Measurements from ENCODE around the gene DIAPH1.

Gene DIAPH1

GRCh38 chr5:141560151-141560550 lies 58.6 kb downstream of the DIAPH1 start:
- DNase-seq: peak; percentile 29

GRCh38 chr5:141559461-141559860 lies 59.3 kb downstream of the DIAPH1 start:
- DNase-seq: peak; percentile 42

GRCh38 chr5:141558150-141558549 lies 60.6 kb downstream of the DIAPH1 start:
- DNase-seq: no peak

- peak; percentile 99 for DNase-seq
These were observed 61.1 kb downstream of the DIAPH1 start for GRCh38 chr5:141557681-141558136.

- no peak for DNase-seq
These were observed 70.9 kb downstream of the DIAPH1 start for GRCh38 chr5:141547921-141548320.

- DNase-seq: no peak
These were observed 71.3 kb downstream of the DIAPH1 start for GRCh38 chr5:141547488-141547887.

GRCh38 chr5:141543053-141543452 lies 75.7 kb downstream of the DIAPH1 start:
- DNase-seq: no peak

- no peak for DNase-seq
These were observed 84.1 kb downstream of the DIAPH1 start for GRCh38 chr5:141534492-141535213.

GRCh38 chr5:141533897-141534296 lies 84.9 kb downstream of the DIAPH1 start:
- no peak for DNase-seq

- DNase-seq: no peak
These were observed 86.1 kb downstream of the DIAPH1 start for GRCh38 chr5:141532726-141533125.

GRCh38 chr5:141529873-141530272 lies 88.9 kb downstream of the DIAPH1 start:
- no peak for DNase-seq

GRCh38 chr5:141529002-141529401 lies 89.8 kb downstream of the DIAPH1 start:
- peak; percentile 82 for DNase-seq

- DNase-seq: no peak
These were observed 90.4 kb downstream of the DIAPH1 start for GRCh38 chr5:141528291-141528984.

- DNase-seq: no peak
These were observed 91.4 kb downstream of the DIAPH1 start for GRCh38 chr5:141527426-141527825.

GRCh38 chr5:141525653-141526052 lies 93.1 kb downstream of the DIAPH1 start:
- no peak for DNase-seq

- peak; percentile 98 for DNase-seq
These were observed 93.9 kb downstream of the DIAPH1 start for GRCh38 chr5:141524604-141525597.

GRCh38 chr5:141523991-141524390 lies 94.8 kb downstream of the DIAPH1 start:
- DNase-seq: no peak

- DNase-seq: no peak
These were observed 96.5 kb downstream of the DIAPH1 start for GRCh38 chr5:141522301-141522700.

- peak; percentile 99 for DNase-seq
These were observed 97.5 kb downstream of the DIAPH1 start for GRCh38 chr5:141521244-141521781.

GRCh38 chr5:141519605-141520565 lies 98.9 kb downstream of the DIAPH1 start:
- no peak for DNase-seq

- no peak for DNase-seq
These were observed 100.2 kb downstream of the DIAPH1 start for GRCh38 chr5:141518618-141519015.
